Measurements from ENCODE around the gene EIF4E3. TPM values are rescaled to one million over a fixed set of nuclear protein-coding genes. Genes with fewer than 3 reads are reported as not detected.

Gene EIF4E3
- total and polyA plus RNA-seq, 2 of the 13 experiments (the other 11 are each of a cell fraction or from before 2014, with no cell fraction given), result 0.07 to 0.15 TPM

DNA sequence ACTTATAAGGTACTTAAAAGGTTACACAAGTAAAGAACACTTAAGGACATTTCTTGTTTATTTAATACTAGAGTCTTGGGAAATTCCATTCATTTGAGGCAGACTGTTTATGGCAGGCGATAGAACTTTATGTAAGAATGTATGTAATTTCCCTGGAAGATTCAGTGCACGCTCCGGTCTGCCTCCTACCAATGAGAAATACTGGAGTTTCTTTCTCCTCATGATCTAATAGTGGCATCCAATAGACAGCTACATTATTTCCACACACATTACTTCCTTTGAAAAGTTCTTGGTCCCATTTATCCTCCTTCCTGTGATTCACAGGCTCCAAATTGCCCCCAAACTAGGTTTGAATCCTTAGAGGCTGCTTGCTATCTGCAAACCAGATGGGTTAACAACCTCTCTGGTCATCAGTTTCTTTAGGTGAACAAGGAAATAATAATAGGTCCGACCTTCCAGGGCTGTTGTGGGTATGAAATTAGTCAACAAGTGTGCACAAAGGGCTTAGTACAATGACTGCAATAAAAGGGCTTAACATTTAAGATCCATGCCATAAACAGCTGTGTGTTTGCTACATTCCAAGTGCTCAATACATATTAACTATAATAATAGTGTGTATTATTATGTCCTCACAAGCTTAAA, 30.7 kb downstream of the EIF4E3 start (continued):
- TF ChIP-seq, protein P1, sequence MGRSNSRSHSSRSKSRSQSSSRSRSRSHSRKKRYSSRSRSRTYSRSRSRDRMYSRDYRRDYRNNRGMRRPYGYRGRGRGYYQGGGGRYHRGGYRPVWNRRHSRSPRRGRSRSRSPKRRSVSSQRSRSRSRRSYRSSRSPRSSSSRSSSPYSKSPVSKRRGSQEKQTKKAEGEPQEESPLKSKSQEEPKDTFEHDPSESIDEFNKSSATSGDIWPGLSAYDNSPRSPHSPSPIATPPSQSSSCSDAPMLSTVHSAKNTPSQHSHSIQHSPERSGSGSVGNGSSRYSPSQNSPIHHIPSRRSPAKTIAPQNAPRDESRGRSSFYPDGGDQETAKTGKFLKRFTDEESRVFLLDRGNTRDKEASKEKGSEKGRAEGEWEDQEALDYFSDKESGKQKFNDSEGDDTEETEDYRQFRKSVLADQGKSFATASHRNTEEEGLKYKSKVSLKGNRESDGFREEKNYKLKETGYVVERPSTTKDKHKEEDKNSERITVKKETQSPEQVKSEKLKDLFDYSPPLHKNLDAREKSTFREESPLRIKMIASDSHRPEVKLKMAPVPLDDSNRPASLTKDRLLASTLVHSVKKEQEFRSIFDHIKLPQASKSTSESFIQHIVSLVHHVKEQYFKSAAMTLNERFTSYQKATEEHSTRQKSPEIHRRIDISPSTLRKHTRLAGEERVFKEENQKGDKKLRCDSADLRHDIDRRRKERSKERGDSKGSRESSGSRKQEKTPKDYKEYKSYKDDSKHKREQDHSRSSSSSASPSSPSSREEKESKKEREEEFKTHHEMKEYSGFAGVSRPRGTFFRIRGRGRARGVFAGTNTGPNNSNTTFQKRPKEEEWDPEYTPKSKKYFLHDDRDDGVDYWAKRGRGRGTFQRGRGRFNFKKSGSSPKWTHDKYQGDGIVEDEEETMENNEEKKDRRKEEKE (IDR thresholded peaks at IDR 0.05), result no peak
- TF ChIP-seq ZNF572 (CRISPR knock-in tag; IDR thresholded peaks at IDR 0.05), result no peak
- no peak for TF ChIP-seq CENPX (CRISPR knock-in tag; IDR thresholded peaks at IDR 0.05)

DNA sequence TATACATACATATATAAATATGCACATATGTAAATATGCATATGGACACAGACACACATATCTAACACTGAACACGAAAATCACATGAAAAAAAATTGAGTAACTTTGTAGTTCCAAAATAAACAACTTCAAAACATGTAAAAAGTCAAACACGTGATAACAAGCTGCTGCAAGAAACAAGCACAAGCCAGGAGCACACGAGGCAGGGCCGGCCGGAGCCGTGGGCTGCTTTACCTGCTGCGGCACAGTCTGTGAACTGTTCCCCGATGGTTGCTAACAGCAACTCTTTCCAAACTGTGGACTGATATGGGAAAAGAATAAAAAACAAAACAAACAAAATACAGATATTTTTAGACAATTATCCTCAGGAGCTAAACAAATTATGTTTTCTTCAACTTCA, 31.6 kb downstream of the EIF4E3 start:
- CTCF ChIA-PET (ENCODE audit: low intra/inter-chr PET ratio, low total read pairs), result no interaction called here
- BruUV-seq (replicated peaks), result no TSS peak
- in situ Hi-C loops (cut with HindIII; ENCODE audit: extremely low pct_ligation_motif_present, low pct_unique_long_range_greater_than_20kb) (no loop called here), intact Hi-C loops (cut with micrococcal nuclease; ENCODE audit: unreplicated experiment) (no loop called here)
- FAIRE-seq (no peak), DNase-seq (ENCODE audit: low spot score) (no peak), ATAC-seq (no peak)
- H3K4me1 ChIP-seq (ENCODE audit: insufficient read depth, low read length), result peaks cover 29% of the 10 kb centered on the region
- no peaks in the 10 kb centered on the region for H4K20me1 ChIP-seq (ENCODE audit: insufficient read depth, low read length)
- H3K9me3 ChIP-seq (ENCODE audit: low read length), result no peaks in the 10 kb centered on the region
- no peak overlapping the region for H3K4me2 ChIP-seq (ENCODE audit: low read depth, low read length)
- no peak overlapping the region for H2AFZ ChIP-seq (ENCODE audit: low read length)
- H3K27ac ChIP-seq (ENCODE audit: extremely low read length, insufficient read depth, low read length), result no peak overlapping the region
- 10% methylated on average over 8 of the region's 8 CpGs for WGBS (ENCODE audit: low lambda C conversion rate)
- no peaks in the 10 kb centered on the region for H3K79me2 ChIP-seq (ENCODE audit: insufficient read depth, low read length)
- POLR2A ChIA-PET, result no interaction called here
- no peak overlapping the region for H3K4me3 ChIP-seq (replicated peaks in 1 of 3; ENCODE audit: insufficient read depth in 1 of 3, low read depth in 2 of 3, low read length in 3 of 3)
- H3K36me3 ChIP-seq (replicated peaks in 1 of 2; ENCODE audit: control insufficient read depth in 1 of 2, insufficient read depth in 2 of 2, low read length in 2 of 2), result no peaks in the 10 kb centered on the region
- H3K9ac ChIP-seq (ENCODE audit: insufficient read depth, low read depth, low read length), result no peak overlapping the region
- peaks cover 2% of the 10 kb centered on the region in 2 experiments; a peak in 1 of 5 replicates for H3K27me3 ChIP-seq (ENCODE audit: control insufficient read depth in 1 of 2, insufficient read depth in 2 of 2, low read length in 2 of 2)
- no peak for TF ChIP-seq FOXJ3 (CRISPR knock-in tag; IDR thresholded peaks at IDR 0.05; ENCODE audit: borderline replicate concordance)
- no peak for TF ChIP-seq KDM3A (CRISPR knock-in tag; IDR thresholded peaks at IDR 0.05; ENCODE audit: low read depth)
- no peak for TF ChIP-seq SRSF4 (IDR thresholded peaks at IDR 0.05; ENCODE audit: low read depth, low read length, poor library complexity, severe bottlenecking)
- TF ChIP-seq, protein P2, sequence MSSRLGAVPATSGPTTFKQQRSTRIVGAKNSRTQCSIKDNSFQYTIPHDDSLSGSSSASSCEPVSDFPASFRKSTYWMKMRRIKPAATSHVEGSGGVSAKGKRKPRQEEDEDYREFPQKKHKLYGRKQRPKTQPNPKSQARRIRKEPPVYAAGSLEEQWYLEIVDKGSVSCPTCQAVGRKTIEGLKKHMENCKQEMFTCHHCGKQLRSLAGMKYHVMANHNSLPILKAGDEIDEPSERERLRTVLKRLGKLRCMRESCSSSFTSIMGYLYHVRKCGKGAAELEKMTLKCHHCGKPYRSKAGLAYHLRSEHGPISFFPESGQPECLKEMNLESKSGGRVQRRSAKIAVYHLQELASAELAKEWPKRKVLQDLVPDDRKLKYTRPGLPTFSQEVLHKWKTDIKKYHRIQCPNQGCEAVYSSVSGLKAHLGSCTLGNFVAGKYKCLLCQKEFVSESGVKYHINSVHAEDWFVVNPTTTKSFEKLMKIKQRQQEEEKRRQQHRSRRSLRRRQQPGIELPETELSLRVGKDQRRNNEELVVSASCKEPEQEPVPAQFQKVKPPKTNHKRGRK (CRISPR knock-in tag; IDR thresholded peaks at IDR 0.05), result no peak
- TF ChIP-seq GATAD1 (CRISPR knock-in tag; IDR thresholded peaks at IDR 0.05), result no peak
- TF ChIP-seq KLF15 (CRISPR knock-in tag; IDR thresholded peaks at IDR 0.05; ENCODE audit: borderline replicate concordance), result no peak
- TF ChIP-seq SALL2 (CRISPR knock-in tag; IDR thresholded peaks at IDR 0.05), result no peak
- TF ChIP-seq, protein P3, sequence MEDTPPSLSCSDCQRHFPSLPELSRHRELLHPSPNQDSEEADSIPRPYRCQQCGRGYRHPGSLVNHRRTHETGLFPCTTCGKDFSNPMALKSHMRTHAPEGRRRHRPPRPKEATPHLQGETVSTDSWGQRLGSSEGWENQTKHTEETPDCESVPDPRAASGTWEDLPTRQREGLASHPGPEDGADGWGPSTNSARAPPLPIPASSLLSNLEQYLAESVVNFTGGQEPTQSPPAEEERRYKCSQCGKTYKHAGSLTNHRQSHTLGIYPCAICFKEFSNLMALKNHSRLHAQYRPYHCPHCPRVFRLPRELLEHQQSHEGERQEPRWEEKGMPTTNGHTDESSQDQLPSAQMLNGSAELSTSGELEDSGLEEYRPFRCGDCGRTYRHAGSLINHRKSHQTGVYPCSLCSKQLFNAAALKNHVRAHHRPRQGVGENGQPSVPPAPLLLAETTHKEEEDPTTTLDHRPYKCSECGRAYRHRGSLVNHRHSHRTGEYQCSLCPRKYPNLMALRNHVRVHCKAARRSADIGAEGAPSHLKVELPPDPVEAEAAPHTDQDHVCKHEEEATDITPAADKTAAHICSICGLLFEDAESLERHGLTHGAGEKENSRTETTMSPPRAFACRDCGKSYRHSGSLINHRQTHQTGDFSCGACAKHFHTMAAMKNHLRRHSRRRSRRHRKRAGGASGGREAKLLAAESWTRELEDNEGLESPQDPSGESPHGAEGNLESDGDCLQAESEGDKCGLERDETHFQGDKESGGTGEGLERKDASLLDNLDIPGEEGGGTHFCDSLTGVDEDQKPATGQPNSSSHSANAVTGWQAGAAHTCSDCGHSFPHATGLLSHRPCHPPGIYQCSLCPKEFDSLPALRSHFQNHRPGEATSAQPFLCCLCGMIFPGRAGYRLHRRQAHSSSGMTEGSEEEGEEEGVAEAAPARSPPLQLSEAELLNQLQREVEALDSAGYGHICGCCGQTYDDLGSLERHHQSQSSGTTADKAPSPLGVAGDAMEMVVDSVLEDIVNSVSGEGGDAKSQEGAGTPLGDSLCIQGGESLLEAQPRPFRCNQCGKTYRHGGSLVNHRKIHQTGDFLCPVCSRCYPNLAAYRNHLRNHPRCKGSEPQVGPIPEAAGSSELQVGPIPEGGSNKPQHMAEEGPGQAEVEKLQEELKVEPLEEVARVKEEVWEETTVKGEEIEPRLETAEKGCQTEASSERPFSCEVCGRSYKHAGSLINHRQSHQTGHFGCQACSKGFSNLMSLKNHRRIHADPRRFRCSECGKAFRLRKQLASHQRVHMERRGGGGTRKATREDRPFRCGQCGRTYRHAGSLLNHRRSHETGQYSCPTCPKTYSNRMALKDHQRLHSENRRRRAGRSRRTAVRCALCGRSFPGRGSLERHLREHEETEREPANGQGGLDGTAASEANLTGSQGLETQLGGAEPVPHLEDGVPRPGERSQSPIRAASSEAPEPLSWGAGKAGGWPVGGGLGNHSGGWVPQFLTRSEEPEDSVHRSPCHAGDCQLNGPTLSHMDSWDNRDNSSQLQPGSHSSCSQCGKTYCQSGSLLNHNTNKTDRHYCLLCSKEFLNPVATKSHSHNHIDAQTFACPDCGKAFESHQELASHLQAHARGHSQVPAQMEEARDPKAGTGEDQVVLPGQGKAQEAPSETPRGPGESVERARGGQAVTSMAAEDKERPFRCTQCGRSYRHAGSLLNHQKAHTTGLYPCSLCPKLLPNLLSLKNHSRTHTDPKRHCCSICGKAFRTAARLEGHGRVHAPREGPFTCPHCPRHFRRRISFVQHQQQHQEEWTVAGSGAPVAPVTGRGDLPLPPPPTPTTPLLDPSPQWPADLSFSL (CRISPR knock-in tag; IDR thresholded peaks at IDR 0.05), result no peak

Data from HepG2 (cell line).